ENCODE results near the gene ZNF598.
A peak's percentile ranks its signal among the peaks of the same experiment; 100 is the strongest.

ZNF598 gene

GRCh38 chr16:2005646-2006045 is 4.0 kb downstream of the ZNF598 start:
- DNase-seq: peak; percentile 55

DNA sequence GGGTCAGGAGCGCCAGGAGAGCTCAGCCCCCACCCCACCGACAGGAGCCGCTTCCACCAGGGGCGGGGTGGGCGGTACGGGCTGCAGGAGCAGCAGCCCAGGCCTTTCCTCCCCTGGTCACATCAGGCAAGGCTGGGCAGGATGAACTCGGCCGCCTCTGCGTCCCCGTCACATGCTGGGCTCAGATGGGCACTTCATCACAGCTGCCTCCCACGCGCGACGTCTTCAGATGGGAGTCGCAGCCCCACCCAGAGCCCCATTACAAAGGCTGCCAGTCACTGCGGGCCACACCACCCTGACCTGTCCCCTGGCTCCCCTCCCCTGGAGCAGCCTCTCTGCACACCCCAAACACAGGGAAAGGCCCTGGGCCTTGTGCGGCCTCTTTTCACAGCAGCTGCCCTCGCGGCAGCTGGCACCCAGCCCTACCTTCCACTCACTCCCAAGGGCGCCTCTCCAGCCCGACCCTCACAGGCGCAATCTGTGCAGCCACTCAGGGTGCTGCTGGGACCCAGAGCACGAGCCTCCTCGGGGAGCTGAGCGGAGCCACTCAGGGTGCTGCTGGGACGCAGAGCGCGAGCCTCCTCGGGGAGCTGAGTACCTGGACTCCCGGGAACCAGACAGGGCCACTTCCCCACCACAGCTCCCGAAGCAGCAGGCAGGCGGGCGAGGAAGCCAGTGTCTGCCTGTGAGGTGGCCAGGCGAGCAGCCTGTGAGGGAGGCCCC is 4.7 kb downstream of the ZNF598 start:
- no peak for DNase-seq

DNA sequence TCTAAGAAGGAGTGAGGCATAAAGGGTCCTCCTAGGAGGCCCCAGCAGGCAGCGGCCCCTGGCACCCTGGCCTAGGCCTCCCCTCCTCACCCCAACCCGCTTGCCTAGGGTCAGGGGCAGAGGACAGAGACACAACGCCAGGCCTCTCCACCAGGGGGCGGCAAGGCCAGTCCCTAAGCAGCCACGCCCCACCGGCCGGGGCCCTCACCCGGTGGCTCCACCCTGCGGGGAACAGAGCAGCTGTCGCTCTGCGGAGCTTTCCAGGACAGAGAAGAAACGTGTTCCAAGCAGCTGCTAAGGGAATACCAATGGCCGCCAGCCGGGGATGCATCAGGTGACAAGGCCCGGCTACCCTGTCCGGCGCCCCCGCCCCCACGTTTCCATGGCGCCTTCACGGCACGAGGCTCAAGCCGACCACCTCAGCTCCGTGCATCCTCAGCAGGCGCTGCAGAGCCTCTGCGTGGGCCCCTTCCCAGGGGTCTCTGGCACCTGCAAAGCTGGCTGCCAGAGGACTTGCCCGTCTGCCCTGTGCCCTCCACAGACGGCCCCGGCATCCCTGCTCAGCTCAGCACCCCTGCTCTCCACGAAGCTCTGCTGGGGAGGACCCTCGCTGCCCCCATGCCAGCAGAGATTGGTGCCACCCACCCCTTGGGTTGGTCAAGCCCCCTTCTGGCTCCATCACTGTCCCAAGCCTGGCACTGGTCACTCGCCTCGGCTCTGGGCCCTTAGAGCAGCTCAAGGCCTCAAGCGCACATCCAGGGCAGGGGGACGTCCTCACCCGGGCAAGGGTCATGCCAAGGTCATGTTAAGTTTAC is 5.6 kb downstream of the ZNF598 start:
- peak; percentile 94 for DNase-seq

GRCh38 chr16:2003231-2003826 is 6.3 kb downstream of the ZNF598 start:
- DNase-seq: no peak

- no peak for DNase-seq
Observed at GRCh38 chr16:2002406-2003230, 7.0 kb downstream of the ZNF598 start.

DNA sequence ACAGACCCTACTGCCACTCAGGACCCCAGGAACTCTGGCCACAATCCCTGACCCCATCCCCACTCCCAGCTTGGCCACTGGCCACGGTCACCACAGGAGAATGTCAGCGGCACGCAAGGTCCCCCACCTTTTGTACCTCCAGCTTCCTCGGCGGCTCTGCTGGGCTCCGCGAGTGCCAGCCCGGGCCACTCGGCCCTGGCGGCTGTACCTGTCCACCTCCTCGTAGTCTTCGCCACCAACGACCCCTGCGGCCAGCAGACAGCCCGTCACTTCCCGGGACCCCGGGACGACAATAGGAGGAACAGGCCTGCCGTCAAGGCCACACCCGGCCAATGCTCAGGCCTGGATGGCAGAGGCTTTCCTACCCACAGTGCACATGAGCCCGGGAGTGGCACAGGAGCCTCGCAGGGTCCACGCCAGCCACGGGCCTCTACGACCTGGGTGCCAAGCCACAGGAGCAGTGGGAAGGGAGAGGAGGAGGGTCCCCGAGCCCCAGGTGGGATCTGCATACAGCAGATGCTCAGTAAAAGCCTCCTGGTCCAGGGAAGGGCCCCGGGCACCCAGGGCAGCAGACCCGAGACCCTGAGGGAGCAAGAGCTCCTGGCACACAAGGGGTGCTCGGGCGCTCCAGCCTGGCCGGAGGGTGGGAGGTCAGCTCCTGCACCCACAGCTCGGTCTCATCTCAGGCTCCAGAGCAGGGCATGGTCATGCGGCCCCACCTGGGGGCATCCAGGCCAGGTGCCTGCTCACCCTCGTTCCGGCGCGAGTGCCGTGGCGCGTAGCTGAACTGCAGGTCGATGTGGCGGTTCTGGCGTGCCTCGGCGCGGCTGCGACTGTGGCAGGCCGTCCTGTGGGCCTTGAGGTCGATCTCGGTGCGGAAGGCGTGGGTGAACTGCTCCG is 7.9 kb downstream of the ZNF598 start:
- no peak for DNase-seq

GRCh38 chr16:2001035-2001434 is 8.6 kb downstream of the ZNF598 start:
- no peak for DNase-seq

GRCh38 chr16:1999866-2000514 is 9.6 kb downstream of the ZNF598 start:
- no peak for DNase-seq

DNA sequence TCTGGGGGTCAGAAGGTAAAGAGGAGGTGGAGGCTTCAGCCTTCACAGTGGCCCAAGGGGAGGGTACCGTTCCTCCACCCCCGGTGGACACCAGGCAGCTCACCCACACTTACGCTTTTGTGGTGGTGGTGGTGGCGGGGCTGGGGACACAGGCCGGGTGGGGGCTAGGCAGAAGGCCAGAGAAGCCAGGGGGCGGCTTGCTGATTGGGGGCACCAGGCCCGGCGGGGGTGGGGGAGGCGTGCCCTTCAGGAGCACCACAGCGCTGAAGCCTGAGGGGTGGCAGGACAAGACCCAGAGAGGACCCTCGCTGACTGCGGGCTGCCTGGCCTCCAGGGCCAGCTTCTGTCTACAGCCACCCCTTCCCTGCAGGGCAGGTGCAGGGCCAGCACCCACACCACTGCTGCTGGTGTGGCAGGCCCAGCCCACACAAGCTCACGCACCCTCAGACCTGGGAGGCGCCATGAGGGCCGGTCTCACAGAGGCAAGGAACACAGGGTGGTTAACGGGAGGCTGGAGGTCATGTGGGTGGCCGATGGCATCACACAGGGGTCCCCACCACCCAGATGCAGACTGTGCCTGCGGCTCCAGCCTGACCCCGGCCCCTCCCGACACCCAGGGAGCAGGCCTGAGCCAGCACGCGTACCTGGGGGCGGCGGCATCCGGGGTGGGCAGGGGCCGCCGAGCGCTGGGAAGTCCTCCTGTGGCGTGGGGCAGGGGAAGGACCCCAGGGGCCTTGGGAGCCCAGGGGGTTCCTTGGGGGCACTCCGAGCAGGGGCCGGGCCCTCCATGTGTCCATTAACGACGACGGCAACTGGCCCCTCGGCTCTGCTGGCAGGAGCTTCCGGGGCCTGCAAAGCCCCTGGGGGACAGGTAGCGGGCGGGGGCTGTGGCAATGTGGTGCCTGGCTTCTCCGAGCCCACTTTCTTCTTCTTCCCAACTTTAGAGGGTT is 10.5 kb downstream of the ZNF598 start:
- no peak for DNase-seq

GRCh38 chr16:1998360-1998835 is 11.2 kb downstream of the ZNF598 start:
- no peak for DNase-seq

GRCh38 chr16:1997494-1998359 is 11.9 kb downstream of the ZNF598 start:
- no peak for DNase-seq

- DNase-seq: no peak
Observed at GRCh38 chr16:1993731-1994131, 15.9 kb downstream of the ZNF598 start.

DNA sequence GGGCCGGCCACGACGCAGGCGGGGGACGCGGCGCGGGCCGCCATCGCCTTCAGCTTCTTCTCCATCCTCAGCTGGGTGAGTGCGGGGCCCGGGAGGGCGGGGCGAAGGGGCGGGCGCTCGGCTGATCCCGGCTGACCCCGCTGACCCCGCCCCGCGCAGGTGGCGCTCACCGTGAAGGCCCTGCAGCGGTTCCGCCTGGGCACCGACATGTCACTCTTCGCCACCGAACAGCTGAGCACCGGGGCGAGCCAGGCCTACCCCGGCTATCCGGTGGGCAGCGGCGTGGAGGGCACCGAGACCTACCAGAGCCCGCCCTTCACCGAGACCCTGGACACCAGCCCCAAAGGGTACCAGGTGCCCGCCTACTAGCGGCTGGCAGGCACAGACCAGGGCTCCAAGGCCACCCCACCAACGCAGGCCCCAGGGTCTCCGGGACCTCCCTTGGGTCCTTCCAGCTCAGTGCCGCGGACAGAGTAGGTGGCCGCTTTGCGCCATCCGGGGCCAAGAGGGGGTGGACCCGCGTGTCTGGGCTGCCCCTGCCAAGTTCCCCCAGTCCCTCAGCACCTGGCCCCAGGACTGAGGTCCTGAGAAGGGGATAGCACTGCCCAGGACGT is 16.8 kb downstream of the ZNF598 start:
- no peak for DNase-seq

DNA sequence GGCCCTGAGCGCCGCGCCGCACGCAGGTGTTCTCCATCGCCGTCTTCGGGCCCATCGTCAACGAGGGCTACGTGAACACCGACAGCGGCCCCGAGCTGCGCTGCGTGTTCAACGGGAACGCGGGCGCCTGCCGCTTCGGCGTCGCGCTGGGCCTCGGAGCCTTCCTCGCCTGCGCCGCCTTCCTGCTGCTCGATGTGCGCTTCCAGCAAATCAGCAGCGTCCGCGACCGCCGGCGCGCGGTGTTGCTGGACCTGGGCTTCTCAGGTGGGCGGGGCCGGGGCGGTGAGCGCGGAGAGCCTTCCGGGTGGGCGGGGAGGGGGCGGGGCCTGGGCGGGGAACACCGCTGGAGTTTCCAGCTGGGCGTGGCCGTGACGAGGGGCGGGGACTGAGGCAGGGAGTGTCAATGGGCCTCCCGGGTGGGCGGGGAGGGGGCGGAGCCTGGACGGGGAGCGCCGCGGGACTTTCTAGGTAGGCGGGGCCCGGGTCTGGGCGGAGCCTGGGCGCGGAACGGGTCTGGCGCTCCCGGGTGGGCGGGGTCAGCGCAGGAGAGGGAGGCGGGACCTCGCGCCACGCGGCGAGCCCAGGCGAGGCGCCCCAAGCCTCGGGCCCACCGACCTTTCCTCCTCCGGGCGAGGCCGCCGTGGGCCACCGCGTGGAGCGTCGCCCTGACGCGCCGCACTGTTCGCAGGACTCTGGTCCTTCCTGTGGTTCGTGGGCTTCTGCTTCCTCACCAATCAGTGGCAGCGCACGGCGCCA is 17.5 kb downstream of the ZNF598 start:
- DNase-seq: peak; percentile 99

- DNase-seq: no peak
Observed at GRCh38 chr16:1991588-1991947, 18.1 kb downstream of the ZNF598 start.

GRCh38 chr16:1991135-1991551 is 18.5 kb downstream of the ZNF598 start:
- DNase-seq: peak; percentile 82

- DNase-seq: no peak
Observed at GRCh38 chr16:1990351-1991134, 19.1 kb downstream of the ZNF598 start.
